ENCODE measurements around the gene DSCAML1. TPM values are rescaled to one million over a fixed set of nuclear protein-coding genes. Genes with fewer than 3 reads are reported as not detected.
"Not testable (repeated sequence)": the region's sequence is repeated elsewhere in the genome, so short reads cannot be mapped to it uniquely, and the experiment has no call there.

Gene DSCAML1
- total RNA-seq, 1 donor from 2014 or later = 1.2 TPM

GRCh38 chr11:117772360-117772759 is 24.7 kb downstream of the DSCAML1 start:
- DNase-seq = no peak
- intact Hi-C loops (cut with micrococcal nuclease) = no loop called here
- no peak for ATAC-seq

DNA sequence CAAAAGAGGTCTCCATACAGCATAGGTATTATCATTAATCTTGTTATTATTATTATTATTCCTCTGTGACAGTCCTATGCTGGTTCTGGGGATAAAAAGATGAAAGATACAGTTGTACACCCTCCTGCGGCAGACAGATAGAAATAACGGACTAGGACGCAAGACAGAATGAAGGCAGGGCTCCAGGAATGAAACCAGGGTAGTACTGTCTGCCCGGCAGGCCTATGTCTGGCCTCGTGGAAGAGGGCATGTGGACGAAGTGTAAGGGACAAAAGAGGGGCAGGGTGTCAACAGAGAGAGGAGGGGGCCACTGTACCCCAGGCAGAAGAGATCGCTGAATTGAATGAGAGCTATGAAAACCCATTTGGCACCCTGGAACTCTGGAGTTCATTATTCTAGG is 25.2 kb downstream of the DSCAML1 start:
- no peak for ATAC-seq
- DNase-seq = no peak
- intact Hi-C loops (cut with micrococcal nuclease) = no loop called here

DNA sequence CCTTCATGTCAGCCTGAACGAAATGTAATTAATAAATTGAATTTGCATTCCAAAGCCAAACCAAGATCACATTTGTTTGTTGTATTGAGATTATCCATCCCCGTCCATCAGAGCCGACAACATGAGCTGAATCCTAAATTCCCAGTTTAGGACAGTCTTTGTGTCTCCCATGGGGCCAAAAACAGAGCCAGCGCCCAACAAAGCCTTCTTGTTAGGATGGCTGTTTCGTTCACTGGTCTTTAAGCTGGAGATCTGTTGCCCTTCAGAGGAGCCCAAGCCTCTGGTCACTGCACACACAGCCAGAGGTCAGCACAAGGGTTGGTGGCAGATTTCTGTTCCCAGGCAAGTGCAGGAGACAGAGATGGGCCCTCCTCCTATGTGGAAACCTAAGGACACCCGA is 25.8 kb downstream of the DSCAML1 start:
- no peak for DNase-seq
- intact Hi-C loops (cut with micrococcal nuclease) = no loop called here
- ATAC-seq = no peak

DNA sequence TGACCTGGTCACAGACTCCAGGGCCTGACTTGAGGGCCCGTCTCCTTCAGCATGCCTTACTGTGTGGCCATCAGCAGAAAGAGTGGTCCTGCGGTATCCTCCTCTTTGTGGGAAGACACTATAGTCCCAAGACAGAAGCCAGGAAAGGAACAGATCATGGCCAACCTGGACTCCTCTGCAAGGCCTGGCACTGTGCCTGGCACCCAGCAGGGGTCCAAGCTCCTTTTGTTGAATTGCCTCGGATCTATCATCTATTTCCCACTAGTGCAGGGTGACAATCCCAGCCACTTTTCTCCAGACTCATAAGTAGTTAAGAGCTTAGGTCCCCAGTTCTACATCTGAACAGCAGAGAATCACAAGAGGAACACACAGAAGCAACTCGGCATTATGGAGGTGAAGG is 27.0 kb downstream of the DSCAML1 start:
- ATAC-seq = no peak
- DNase-seq = no peak
- intact Hi-C loops (cut with micrococcal nuclease) = no loop called here

GRCh38 chr11:117769533-117769932 is 27.5 kb downstream of the DSCAML1 start:
- DNase-seq = no peak
- intact Hi-C loops (cut with micrococcal nuclease) = no loop called here

DNA sequence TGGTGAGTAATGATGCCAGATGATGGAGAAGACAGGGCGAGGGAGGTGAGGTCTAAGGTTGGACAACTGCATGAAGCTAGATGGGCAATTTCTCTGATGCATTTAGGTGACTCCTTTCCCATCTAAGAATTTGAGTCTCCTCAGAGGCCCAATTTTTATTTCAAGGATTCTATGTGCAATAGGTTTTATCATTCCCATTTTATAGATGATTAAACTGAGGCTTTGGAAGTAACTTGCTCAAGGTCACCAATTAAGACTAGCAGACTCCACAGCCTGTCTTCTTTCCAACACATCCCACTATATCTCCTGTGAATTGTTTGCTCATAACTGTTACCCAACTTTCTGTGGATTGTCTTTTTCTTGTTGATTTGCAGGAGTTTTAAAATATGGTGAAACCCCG is 28.5 kb downstream of the DSCAML1 start:
- intact Hi-C loops (cut with micrococcal nuclease) = no loop called here
- no peak for ATAC-seq
- DNase-seq = no peak

More at GRCh38 chr11:117769533-117769932, 27.5 kb downstream of the DSCAML1 start:
- no peak for ATAC-seq

DNA sequence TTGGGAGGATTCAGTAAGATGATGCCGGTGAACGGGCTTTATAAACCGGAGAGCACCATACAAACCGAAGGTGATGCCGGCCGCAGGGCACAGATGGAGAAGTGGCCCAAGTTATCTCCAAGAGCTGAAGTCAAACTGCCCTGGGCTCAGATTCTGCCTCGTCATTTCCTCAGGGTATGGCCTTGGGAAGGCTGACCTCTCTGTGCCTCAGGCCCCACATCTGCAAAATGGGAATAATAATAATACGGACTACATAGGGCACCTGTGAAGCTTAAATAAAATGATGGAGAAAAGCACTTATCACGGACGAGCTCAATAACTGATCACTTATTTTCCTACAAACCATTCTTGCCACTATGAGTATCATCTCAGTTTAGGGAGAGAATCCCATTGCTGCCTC is 29.9 kb downstream of the DSCAML1 start:
- ATAC-seq = no peak
- no peak for DNase-seq
- intact Hi-C loops (cut with micrococcal nuclease) = no loop called here

DNA sequence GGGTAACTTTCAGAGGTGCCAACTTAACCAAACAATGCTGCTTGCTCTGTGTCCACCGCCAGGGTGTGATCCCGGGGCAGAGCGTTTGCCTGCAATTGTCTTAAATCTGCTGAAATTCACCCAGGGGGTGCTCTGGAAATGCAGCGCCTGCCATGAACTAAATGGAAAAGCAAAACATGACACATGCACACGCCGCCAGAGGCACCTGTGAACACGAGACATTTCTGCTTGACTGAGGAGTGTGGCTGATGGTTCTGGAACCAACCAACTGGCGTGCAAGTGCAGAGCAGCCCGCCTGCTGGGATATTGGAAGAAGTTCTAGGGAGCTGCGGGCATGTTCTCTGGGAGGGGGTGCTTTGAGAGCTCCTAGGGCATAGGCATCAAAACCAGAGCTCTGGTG is 30.4 kb downstream of the DSCAML1 start:
- ATAC-seq = no peak
- intact Hi-C loops (cut with micrococcal nuclease) = no loop called here
- no peak for DNase-seq

- ATAC-seq = no peak
- intact Hi-C loops (cut with micrococcal nuclease) = no loop called here
Observed at GRCh38 chr11:117766026-117766425, 31.0 kb downstream of the DSCAML1 start.

DNA sequence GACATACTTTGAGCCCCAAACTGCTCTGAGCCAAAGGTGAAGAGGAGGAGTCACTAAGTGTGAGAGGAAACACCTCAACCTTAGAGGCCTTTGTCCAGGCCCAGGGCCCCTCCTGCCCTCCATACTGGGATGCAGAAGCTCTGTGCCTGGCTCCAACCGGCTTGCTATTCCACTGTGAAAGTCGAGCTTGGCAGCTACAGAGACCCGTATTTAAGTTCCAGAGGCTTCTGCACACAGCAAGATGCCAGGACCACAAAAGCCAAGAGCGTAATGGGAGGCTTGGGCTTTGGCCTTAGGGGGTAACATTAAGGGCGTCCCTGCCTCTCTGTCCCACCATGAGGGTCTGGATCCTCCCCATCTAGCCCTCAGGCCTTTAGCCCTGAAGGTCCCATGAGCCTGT is 31.9 kb downstream of the DSCAML1 start:
- DNase-seq = no peak
- intact Hi-C loops (cut with micrococcal nuclease) = no loop called here
- ATAC-seq = no peak

More at GRCh38 chr11:117766026-117766425, 31.0 kb downstream of the DSCAML1 start:
- no peak for DNase-seq

- ATAC-seq; intact Hi-C loops (cut with micrococcal nuclease); DNase-seq: not testable (repeated sequence)
Observed at GRCh38 chr11:117763465-117763864, 33.6 kb downstream of the DSCAML1 start.

DNA sequence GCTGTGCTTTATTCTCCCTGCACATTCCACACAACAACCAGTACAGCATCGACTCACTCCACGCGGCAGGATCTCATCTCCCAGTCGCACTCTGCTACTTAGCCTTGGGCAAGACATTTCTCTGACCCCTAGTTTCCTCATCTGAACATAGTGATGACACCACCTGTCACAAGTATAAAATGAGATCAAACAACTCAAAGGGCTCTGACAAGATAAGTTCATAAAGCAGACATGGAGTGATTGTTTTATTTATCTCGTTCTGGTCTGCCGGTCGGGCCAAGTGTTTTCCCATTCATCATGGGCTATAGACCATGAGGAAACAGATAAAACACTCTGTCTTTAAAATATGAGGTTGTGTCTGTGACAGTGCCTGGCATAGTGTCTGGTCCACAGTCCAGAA is 35.0 kb downstream of the DSCAML1 start:
- intact Hi-C loops (cut with micrococcal nuclease) = no loop called here
- ATAC-seq (no peak), DNase-seq (no peak)

GRCh38 chr11:117759305-117759704 is 37.7 kb downstream of the DSCAML1 start:
- no peak for DNase-seq
- ATAC-seq = no peak

DNA sequence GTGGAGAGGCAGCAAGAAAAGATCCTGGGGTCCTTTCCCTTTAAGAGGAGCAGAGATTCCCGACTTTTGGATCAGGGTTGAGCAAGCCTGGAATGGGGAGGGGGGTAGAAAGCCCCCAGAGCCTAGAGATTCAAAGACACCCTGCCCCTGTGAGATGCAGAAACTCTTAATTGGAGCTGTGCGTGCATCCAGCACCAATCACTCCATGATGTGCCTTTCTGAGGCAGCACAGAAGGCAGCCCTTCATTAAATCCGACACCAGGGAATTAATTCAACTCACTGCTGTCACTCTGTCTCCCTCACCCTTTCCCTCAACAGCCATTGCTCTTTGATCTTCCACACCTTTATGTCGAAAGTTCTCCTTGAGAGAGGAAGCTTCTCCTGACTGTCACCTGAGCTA is 43.0 kb downstream of the DSCAML1 start:
- intact Hi-C loops (cut with micrococcal nuclease) = no loop called here
- DNase-seq = no peak
- ATAC-seq = no peak

More at GRCh38 chr11:117759305-117759704, 37.7 kb downstream of the DSCAML1 start:
- intact Hi-C loops (cut with micrococcal nuclease) = no loop called here

- intact Hi-C loops (cut with micrococcal nuclease) = no loop called here
- ATAC-seq (no peak), DNase-seq (no peak)
Observed at GRCh38 chr11:117752721-117753237, 44.2 kb downstream of the DSCAML1 start.

- intact Hi-C loops (cut with micrococcal nuclease) = no loop called here
- ATAC-seq = no peak
- DNase-seq = no peak
Observed at GRCh38 chr11:117752071-117752470, 44.9 kb downstream of the DSCAML1 start.

GRCh38 chr11:117750916-117751662 is 45.9 kb downstream of the DSCAML1 start:
- intact Hi-C loops (cut with micrococcal nuclease) = no loop called here
- ATAC-seq = no peak
- no peak for DNase-seq

DNA sequence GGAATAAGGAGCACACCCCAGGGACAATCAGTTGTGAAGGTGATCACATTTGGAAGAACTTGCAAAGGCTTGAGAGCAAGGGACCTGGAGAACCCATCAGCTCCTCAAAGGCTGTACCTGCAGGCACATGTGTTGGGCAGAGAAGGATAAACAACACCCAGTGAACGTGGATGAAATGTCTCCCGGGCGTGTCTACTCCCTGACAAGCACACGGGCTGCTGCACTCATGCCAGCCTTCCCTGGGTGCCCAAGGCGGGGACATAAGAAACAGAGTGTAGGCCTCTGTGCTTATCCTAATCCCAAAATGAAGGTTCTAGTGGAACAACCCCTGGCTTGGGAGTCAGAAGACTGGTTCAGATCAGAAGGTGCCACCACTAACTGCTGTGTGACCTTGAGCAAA is 46.7 kb downstream of the DSCAML1 start:
- intact Hi-C loops (cut with micrococcal nuclease) = no loop called here
- ATAC-seq (no peak), DNase-seq (no peak)

- intact Hi-C loops (cut with micrococcal nuclease) = no loop called here
Observed at GRCh38 chr11:117749541-117749910, 47.5 kb downstream of the DSCAML1 start.

DNA sequence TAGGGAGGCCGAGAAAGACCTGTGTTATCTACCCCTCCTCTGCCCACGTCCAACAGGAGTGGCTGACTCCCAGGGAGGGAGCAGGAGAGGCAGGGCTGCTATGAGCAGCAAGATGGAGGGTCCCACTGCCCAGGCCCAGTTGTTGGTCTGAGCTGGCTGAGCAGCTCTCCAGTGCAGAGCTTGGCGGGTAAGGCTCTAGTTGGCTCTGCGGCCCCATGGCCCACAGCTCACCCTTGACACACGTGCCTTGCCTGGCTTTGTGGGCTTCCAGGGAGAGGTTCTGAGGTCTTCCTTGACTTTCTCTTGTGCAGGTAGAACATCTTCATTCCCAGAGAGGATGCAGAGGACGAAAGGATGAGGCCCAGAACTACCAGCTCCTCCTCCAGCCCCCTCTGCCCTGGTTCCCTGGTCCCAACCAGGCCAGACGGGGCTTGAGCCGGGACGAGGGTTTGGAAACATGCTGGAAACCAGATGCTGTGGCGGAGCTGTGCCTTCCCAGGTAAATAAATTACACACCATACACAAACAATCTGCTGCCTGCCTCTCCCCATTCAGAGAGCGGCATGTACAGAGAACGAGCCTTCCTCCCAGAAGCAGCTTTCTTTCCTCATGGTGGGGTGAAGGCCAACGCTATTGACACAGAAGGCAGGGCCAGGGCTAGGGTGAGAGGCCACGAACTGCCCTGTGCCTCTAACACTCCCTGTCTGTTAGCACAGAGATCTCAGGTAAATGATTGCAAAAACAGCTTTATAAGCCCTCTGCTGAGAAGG is 48.1 kb downstream of the DSCAML1 start:
- intact Hi-C loops (cut with micrococcal nuclease) = no loop called here
- ATAC-seq (no peak), DNase-seq (no peak)

More at GRCh38 chr11:117749541-117749910, 47.5 kb downstream of the DSCAML1 start:
- ATAC-seq = no peak
- no peak for DNase-seq
